HepG2 (cell line): Measurements from ENCODE around the gene HMGN4. TPM values are rescaled to one million over a fixed set of nuclear protein-coding genes. Genes with fewer than 3 reads are reported as not detected.

ENCODE experiments used
- AGO2 ChIP-seq: fragments of 200-400 bp; formaldehyde crosslinking; optimal IDR thresholded peaks from 2 replicates; pipeline ENCODE3; 2017; ENCODE audit warnings: mild to moderate bottlenecking, low read depth, low read length, moderate library complexity
- ELF3 ChIP-seq: IDR thresholded peaks from 2 replicates; pipeline ENCODE4 v1.6.1; 2016; ENCODE audit warnings: missing genetic modification reagents, missing compliant biosample characterization
- GFI1 ChIP-seq: sonication (generic); formaldehyde crosslinking; IDR thresholded peaks from 2 replicates; pipeline ENCODE4 v1.5.0; 2020; ENCODE audit warnings: missing genetic modification reagents, mild to moderate bottlenecking, borderline replicate concordance
- KLF16 ChIP-seq, 2 experiments: sonication (generic) in 1 of 2; formaldehyde crosslinking in 1 of 2; IDR thresholded peaks; 2 replicates each; pipeline versions ENCODE4 v1.6.1 to v1.8.0; 2016 to 2023; ENCODE audit warnings: missing genetic modification reagents in 2 of 2, missing compliant biosample characterization in 1 of 2
- MEF2D ChIP-seq: sonication (generic); formaldehyde crosslinking; IDR thresholded peaks from 2 replicates; pipeline ENCODE4 v1.5.1; 2020; ENCODE audit warnings: mild to moderate bottlenecking, missing genetic modification reagents
- NCOA5 ChIP-seq: sonication (generic); formaldehyde crosslinking; IDR thresholded peaks from 2 replicates; pipeline ENCODE4 v1.4.0; 2020; ENCODE audit warnings: missing genetic modification reagents
- NR2F1 ChIP-seq, 2 experiments: fragments of 450-650 bp in 1 of 2; formaldehyde crosslinking in 1 of 2; IDR thresholded peaks; 2 replicates each; pipeline versions ENCODE4 v1.5.0 to v1.6.1; 2016 to 2020; ENCODE audit warnings: mild to moderate bottlenecking in 1 of 2, missing compliant biosample characterization in 1 of 2, missing genetic modification reagents in 1 of 2, moderate library complexity in 1 of 2
- RAD51 ChIP-seq: fragments of 450-650 bp; IDR thresholded peaks from 2 replicates; pipeline ENCODE4 v1.6.1; 2016; ENCODE audit warnings: borderline replicate concordance
- RERE ChIP-seq: IDR thresholded peaks from 2 replicates; pipeline ENCODE4 v1.6.1; 2016; ENCODE audit warnings: low read depth, missing genetic modification reagents, missing compliant biosample characterization
- SMARCE1 ChIP-seq: fragments of 450-650 bp; IDR thresholded peaks from 2 replicates; pipeline ENCODE4 v1.6.1; 2017; ENCODE audit warnings: borderline replicate concordance
- ZBTB33 ChIP-seq: sonication (generic); formaldehyde crosslinking; IDR thresholded peaks from 2 replicates; pipeline ENCODE4 v1.4.0; 2020; ENCODE audit warnings: missing genetic modification reagents
- ZFY ChIP-seq: sonication (generic); formaldehyde crosslinking; IDR thresholded peaks from 2 replicates; pipeline ENCODE4 v1.4.0; 2020; ENCODE audit warnings: missing genetic modification reagents
- ZNF296 ChIP-seq: sonication (generic); formaldehyde crosslinking; conservative IDR thresholded peaks from 2 replicates; pipeline ENCODE4 v1.5.0; 2020; ENCODE audit warnings: mild to moderate bottlenecking, missing genetic modification reagents
- ZNF678 ChIP-seq: sonication (generic); formaldehyde crosslinking; IDR thresholded peaks from 2 replicates; pipeline ENCODE4 v1.4.0; 2020; ENCODE audit warnings: mild to moderate bottlenecking, missing genetic modification reagents
- ZNF768 ChIP-seq: sonication (generic); formaldehyde crosslinking; IDR thresholded peaks from 2 replicates; pipeline ENCODE4 v1.4.0; 2020; ENCODE audit warnings: missing genetic modification reagents
- polyA plus RNA-seq, 8 experiments: library from polyadenylated mRNA; depleted of rRNA in 3 of 8; stranded (reverse) in 7 of 8; unstranded in 1 of 8; fragments of >200 nt; fragmentation: Illumina TruSeq in 4 of 8; extraction: Trizol in 4 of 8; gene quantifications; 2 replicates each; pipeline versions ENCODE4 v1.2.1 to v1.2.3, GENCODE V29; 2011 to 2016; ENCODE audit warnings: low read depth in 4 of 8, missing spikeins in 1 of 8, mixed read lengths in 1 of 8; ENCODE audit not compliant: insufficient read depth in 1 of 8
- total RNA-seq, 5 experiments: library from RNA; depleted of rRNA; stranded (reverse); fragments of >200 nt; fragmentation: Illumina TruSeq; extraction: Trizol; gene quantifications; 2 replicates each; pipeline ENCODE4 v1.2.3, GENCODE V29; 2016; ENCODE audit warnings: low read depth in 1 of 5
- TF ChIP-seq, protein P1 (sequence below): sonication (generic); formaldehyde crosslinking; IDR thresholded peaks from 2 replicates; pipeline ENCODE4 v1.5.1; 2020; ENCODE audit warnings: mild to moderate bottlenecking, missing genetic modification reagents
- TF ChIP-seq, protein P2 (sequence below): sonication (generic); formaldehyde crosslinking; IDR thresholded peaks from 2 replicates; pipeline ENCODE4 v1.5.1; 2020; ENCODE audit warnings: mild to moderate bottlenecking, missing genetic modification reagents, moderate library complexity

Gene HMGN4
- total and polyA plus RNA-seq, 2 of the 13 experiments (the other 11 are each of a cell fraction or from before 2014, with no cell fraction given): 39.9 to 52.1 TPM

DNA sequence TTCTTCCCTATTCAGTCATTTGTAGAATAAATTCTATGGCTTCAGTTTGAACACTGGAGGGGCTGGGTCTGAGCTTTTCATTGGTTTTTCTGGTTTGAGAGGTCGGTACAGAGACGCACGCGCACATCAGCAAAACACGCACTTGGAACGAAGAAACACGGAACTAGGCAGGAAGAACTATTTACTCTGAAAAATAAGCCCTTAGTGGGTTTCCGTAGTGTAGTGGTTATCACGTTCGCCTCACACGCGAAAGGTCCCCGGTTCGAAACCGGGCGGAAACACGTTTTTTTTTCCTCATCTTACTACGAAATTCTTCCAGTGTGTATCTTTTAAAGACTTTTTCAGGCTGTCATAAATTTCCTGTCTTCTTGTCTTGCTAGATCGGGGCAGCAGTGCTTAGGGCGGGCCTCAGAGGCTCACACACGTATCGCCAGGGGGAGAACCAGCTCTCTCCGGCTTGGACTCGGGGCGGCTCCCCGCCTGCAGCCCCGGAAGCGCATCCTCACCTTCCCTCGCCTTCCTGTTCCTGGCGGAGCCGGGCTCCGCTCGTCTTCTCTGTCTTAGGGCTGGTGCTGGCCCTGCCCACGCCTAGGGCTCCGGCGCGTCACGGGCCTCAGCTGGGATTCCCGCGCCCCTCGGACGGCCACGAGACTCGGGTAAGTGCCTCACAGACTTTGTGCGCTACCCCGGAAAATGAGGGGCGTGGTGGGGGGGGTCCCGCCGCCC, at the start of gene HMGN4 (continued):
- TF ChIP-seq RERE (peak; percentile 43; the same call in 1 of the 2 replicates), SMARCE1 (no peak), GFI1 (CRISPR knock-in tag) (peak; percentile 40; the same call in 1 of the 2 replicates), ZFY (CRISPR knock-in tag) (peak; percentile 93), AGO2 (peak; percentile 64), ZNF678 (no peak; the same call in 1 of the 2 replicates), MEF2D (CRISPR knock-in tag) (peak; percentile 20; the same call in 1 of the 2 replicates), NR2F1 (CRISPR knock-in tag; IDR thresholded peaks at IDR 0.05) (0 out of 4 replicates have a peak, but pooled peaks of 1 of the 2 experiments have one; percentile 19), ELF3 (CRISPR knock-in tag) (peak; percentile 86), ZNF768 (CRISPR knock-in tag) (peak; percentile 60; the same call in 1 of the 2 replicates), NCOA5 (no peak), KLF16 (CRISPR knock-in tag; IDR thresholded peaks at IDR 0.05) (peak in 1 of 2 experiments; percentile 21; a peak in 1 of 4 replicates), ZBTB33 (CRISPR knock-in tag) (no peak; the same call in 1 of the 2 replicates), ZNF296 (CRISPR knock-in tag) (no peak), RAD51 (no peak)
- TF ChIP-seq, protein P1, sequence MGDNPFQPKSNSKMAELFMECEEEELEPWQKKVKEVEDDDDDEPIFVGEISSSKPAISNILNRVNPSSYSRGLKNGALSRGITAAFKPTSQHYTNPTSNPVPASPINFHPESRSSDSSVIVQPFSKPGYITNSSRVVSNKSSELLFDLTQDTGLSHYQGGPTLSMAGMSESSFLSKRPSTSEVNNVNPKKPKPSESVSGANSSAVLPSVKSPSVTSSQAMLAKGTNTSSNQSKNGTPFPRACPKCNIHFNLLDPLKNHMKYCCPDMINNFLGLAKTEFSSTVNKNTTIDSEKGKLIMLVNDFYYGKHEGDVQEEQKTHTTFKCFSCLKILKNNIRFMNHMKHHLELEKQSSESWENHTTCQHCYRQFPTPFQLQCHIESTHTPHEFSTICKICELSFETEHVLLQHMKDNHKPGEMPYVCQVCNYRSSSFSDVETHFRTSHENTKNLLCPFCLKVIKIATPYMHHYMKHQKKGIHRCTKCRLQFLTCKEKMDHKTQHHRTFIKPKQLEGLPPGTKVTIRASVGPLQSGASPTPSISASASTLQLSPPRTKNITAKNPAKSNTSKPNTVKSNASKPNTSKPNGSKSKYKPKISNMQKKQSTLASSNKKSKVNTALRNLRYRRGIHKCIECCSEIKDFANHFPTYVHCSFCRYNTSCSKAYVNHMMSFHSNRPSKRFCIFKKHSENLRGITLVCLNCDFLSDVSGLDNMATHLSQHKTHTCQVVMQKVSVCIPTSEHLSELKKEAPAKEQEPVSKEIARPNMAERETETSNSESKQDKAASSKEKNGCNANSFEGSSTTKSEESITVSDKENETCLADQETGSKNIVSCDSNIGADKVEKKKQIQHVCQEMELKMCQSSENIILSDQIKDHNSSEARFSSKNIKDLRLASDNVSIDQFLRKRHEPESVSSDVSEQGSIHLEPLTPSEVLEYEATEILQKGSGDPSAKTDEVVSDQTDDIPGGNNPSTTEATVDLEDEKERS: no peak; the same call in 1 of the 2 replicates
- TF ChIP-seq, protein P2, sequence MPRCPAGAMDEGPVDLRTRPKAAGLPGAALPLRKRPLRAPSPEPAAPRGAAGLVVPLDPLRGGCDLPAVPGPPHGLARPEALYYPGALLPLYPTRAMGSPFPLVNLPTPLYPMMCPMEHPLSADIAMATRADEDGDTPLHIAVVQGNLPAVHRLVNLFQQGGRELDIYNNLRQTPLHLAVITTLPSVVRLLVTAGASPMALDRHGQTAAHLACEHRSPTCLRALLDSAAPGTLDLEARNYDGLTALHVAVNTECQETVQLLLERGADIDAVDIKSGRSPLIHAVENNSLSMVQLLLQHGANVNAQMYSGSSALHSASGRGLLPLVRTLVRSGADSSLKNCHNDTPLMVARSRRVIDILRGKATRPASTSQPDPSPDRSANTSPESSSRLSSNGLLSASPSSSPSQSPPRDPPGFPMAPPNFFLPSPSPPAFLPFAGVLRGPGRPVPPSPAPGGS (CRISPR knock-in tag): no peak
